ENCODE results near the gene VAV3. TPM values are rescaled to one million over a fixed set of nuclear protein-coding genes. Genes with fewer than 3 reads are reported as not detected.

VAV3 gene
- total RNA-seq, 1 donor from 2014 or later: 11.3 TPM

DNA sequence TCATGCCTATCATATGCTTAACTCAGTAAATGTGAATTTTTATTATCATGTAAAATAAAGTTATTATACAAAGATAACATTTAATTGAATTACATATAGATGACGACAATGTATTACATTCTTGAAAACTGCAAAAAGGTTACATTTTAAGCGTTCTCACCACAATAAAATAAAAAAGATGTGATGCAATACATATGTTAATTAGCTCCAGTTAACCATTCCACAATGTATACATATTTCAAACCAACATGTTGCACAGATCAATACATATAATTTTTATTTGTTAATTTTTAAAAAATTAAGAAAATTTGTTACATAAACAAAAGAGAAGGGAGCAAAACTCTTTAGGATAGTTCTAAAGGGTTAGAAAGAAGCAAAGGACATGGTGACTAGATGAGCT is 183.7 kb downstream of the VAV3 start:
- H3K36me3 ChIP-seq: no peaks in the 10 kb centered on the region
- no peak overlapping the region for H3K27ac ChIP-seq
- no peak overlapping the region for H3K4me3 ChIP-seq
- intact Hi-C loops (cut with DNase I): loop anchor here (5.0 kb wide), 1 partner anchor 346 kb away; no protein-coding TSS in a partner anchor
- H3K9me3 ChIP-seq: no peaks in the 10 kb centered on the region
- H3K4me1 ChIP-seq: peaks cover 11% of the 10 kb centered on the region
- TF ChIP-seq CTCF (IDR thresholded peaks at IDR 0.05): no peak
- no peaks in the 10 kb centered on the region for H3K27me3 ChIP-seq (ENCODE audit: low read depth)
- ATAC-seq: no peak
- no peak for DNase-seq

DNA sequence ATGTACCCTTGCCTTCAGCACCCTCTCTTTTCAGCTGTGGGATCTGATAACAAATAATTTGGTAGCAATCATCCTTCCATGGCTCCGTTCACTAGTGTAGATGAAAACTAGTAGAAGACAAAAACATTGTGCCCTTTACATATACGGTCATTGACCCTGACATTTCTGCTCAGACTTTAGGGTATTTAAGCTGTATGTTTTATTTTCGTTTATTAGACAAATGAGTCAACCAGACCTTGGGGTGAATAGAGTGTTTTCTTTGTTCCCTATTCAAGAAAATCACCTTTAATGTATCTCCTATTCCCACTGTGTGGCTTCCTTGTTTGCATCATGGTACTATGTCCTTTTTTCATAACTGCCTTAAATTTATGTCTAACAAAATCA is 187.3 kb downstream of the VAV3 start:
- TF ChIP-seq CTCF (IDR thresholded peaks at IDR 0.05): no peak
- DNase-seq: no peak
- intact Hi-C loops (cut with DNase I): no loop called here
- Histone ChIP-seq H3K4me3 (no peak overlapping the region), H3K4me1 (no peaks in the 10 kb centered on the region), H3K36me3 (no peaks in the 10 kb centered on the region), H3K27me3 (ENCODE audit: low read depth) (no peaks in the 10 kb centered on the region), H3K27ac (no peak overlapping the region), H3K9me3 (no peaks in the 10 kb centered on the region)
- ATAC-seq: no peak

DNA sequence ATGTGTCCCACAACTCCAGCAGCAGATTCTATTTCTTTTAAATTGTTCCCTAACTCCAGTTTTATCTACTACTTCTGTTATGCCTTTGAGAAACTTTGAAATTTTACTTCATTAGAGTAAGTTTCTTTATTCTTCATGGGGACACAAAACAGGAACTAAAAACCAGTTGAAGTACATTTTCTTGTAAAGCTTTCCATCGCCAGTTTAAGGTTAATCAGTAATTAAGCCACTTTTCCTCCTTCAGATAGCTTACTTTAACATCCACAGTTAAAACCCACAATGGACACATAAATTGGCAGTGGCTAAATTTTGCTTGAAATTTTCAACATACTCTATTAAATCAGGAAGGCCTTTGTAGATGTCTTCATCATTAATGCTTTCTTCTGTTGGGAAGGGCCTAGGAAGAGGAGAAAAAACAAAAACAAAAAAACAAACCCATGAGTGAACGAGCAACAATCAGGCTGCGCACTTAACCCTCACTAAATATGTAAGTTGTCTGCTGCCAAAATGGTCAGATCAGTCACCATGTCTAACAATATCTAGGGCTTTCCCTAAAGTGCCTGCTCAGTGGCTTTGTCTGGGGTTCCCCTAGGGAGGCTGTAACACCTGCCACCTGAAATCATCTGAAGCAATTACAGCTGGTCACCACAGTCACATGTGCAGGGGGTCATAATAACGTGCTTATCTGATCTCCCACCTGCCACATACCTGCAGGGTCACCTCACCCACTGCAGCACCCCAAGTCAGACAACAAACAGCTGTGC is 187.9 kb downstream of the VAV3 start:
- Histone ChIP-seq H3K27me3 (ENCODE audit: low read depth) (no peaks in the 10 kb centered on the region), H3K4me1 (no peaks in the 10 kb centered on the region), H3K9me3 (no peaks in the 10 kb centered on the region), H3K36me3 (no peaks in the 10 kb centered on the region), H3K27ac (no peak overlapping the region), H3K4me3 (no peak overlapping the region)
- DNase-seq (no peak), ATAC-seq (no peak)
- intact Hi-C loops (cut with DNase I): no loop called here
- TF ChIP-seq CTCF (IDR thresholded peaks at IDR 0.05): no peak

DNA sequence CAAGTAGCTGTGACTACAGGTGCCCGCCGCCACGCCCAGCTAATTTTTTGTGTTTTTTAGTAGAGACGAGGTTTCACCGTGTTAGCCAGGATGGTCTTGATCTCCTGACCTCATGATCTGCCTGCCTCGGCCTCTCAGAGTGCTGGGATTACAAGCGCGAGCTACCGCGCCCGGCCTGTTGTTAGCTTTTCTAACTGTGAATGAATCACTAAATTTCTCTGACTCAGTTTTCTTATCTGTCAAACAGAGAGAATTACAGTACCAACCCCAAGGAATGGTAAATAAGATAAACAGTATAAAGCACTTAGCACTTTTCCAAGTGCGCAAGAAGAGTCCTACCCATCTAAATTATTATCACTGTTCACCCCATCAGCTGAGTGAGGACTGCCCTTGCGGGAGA is 193.6 kb downstream of the VAV3 start:
- no peak overlapping the region for H3K27ac ChIP-seq
- no peak for TF ChIP-seq CTCF (IDR thresholded peaks at IDR 0.05)
- no peaks in the 10 kb centered on the region for H3K4me1 ChIP-seq
- no peak for DNase-seq
- intact Hi-C loops (cut with DNase I): no loop called here
- no peak overlapping the region for H3K4me3 ChIP-seq
- no peaks in the 10 kb centered on the region for H3K27me3 ChIP-seq (ENCODE audit: low read depth)
- ATAC-seq: no peak
- H3K9me3 ChIP-seq: no peaks in the 10 kb centered on the region
- H3K36me3 ChIP-seq: no peaks in the 10 kb centered on the region

- no peaks in the 10 kb centered on the region for H3K27me3 ChIP-seq (ENCODE audit: low read depth)
- no peaks in the 10 kb centered on the region for H3K4me1 ChIP-seq
- intact Hi-C loops (cut with DNase I): no loop called here
- DNase-seq (no peak), ATAC-seq (no peak)
- H3K4me3 ChIP-seq: no peak overlapping the region
- no peak overlapping the region for H3K27ac ChIP-seq
- TF ChIP-seq CTCF (IDR thresholded peaks at IDR 0.05): no peak
- H3K9me3 ChIP-seq: no peaks in the 10 kb centered on the region
- H3K36me3 ChIP-seq: no peaks in the 10 kb centered on the region
These were observed 197.8 kb downstream of the VAV3 start for GRCh38 chr1:107767156-107767582.
